NCI-H345 treated with DMSO at 0.1 percent for 48 hours (cell line): ENCODE results near the gene HDHD2.

Source experiments
- DNase-seq: peaks from one replicate; lab custom pipeline; 2025; ENCODE audit not compliant: unreplicated experiment; lab: John Stamatoyannopoulos, UW

Gene HDHD2

DNA sequence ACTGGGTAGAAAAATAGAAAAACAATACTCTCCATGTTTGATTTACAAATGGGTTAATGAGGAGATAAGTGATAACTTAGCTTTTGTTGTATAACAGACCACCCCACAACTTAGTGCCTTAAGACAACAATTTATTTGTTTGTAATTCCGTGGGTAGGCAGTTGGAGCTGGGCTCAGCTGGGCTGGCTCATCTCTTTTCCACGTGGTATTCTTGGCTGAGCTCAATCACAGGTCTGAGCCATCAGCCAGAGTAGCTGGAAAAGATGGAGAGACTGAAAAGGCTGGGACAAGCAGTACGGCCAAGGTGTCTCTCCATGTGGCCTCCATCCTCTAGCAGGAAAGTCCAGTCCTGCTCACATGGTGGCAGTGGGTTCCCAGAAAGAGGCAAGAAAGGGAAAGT lies 82.7 kb downstream of the HDHD2 start:
- DNase-seq = no peak

DNA sequence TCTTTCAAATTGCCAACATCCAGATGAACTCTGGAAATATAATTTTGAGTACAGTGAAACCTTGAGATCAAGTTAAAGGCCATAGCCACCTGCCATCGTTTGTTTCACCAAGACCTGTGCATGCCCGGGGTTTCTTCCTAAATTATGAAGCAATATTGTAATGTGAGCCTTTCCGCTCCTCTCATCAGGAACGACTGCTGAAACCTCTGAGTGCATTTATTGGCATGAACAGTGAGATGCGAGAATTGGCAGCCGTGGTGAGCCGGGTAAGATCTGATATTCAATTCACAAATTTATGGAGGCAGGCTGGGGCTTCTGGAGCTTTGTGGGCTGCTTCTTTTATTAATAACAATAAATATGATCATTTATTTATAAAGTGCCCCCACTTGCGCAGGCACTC lies 87.2 kb downstream of the HDHD2 start:
- DNase-seq = no peak

GRCh38 chr18:47062471-47062870 lies 87.8 kb downstream of the HDHD2 start:
- no peak for DNase-seq
